ENCODE measurements around the gene MALAT1. TPM values are rescaled to one million over a fixed set of nuclear protein-coding genes. Genes with fewer than 3 reads are reported as not detected.

Gene MALAT1
- polyA plus RNA-seq, 4 donors, result 557 to 843 (median 666) TPM

GRCh38 chr11:65478388-65479183 is 20.3 kb upstream of the MALAT1 start:
- no peak for DNase-seq (ENCODE audit: low read depth in 4 of 4, low spot score in 3 of 4)

- DNase-seq (ENCODE audit: low read depth in 4 of 4, low spot score in 3 of 4), result no peak
Observed at GRCh38 chr11:65479184-65480145, 19.4 kb upstream of the MALAT1 start.

DNA sequence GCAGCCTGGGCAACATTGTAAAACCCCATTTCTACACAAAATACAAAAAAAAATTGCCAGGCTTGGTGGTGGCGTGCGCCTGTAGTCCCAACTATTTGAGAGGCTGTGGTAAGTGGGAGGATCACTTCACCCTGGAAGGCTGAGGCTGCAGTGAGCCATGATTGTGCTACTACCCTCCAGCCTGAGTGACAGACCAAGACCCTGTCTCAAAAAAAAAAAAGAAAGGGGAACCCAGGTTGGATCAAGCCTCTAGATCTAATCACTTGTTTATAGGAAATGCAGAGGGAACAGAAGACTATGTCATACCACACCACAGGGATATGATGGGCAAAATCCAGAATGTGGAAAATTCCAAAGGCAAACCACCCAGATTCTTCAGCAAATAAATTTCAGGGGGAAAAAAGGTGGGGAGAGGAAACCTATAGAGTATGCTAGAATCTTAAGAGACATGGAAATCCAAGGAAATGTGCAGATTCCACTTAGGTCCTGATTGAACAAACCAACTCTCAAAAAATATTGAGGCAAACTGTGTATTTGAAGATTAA is 16.5 kb upstream of the MALAT1 start:
- DNase-seq (ENCODE audit: low read depth in 4 of 4, low spot score in 3 of 4), result no peak

- no peak for DNase-seq (ENCODE audit: low read depth in 4 of 4, low spot score in 3 of 4)
Observed at GRCh38 chr11:65485920-65486219, 13.0 kb upstream of the MALAT1 start.

- DNase-seq (ENCODE audit: low read depth in 4 of 4, low spot score in 3 of 4), result no peak
Observed at GRCh38 chr11:65486570-65487466, 12.0 kb upstream of the MALAT1 start.

GRCh38 chr11:65487467-65488272 is 11.2 kb upstream of the MALAT1 start:
- DNase-seq (ENCODE audit: low read depth in 4 of 4, low spot score in 3 of 4), result peak; percentile 99 to 100 (median 100)

DNA sequence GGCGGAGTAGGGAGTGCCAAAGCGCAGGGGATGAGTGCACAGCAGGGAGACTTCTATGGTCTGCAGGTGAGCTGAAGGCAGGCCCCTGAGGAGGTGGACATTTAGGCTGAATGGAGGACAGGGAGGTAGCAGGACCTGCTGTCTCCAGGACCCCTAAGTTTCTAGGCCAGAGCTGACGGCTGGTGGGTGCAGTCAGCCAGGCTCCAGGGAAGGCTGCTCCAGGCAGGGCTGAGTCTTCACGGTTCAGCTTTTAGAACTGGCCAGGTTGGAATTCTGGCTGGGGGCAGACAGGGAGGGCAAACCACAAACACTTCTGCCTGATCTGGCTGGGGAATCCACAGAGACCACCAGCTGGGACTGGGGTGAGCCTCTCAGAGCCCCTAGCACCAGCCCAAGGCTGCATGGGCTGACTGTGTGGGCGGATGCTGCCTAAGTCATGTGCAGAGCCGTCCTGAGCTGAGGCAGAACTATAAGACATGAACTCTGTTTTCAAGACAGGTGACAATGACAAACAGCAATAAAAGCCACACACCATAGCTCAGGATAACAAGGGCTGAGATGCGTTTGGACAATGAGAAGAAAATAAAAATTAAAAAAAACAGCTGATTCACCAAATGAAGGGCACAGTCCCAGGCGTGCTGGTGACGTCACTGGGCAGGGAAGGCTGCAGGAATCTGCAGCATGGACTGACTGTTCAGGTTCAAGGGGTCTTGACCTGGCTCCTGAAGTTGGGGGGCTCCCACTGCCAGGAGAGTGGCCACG is 10.4 kb upstream of the MALAT1 start:
- DNase-seq (ENCODE audit: low read depth in 4 of 4, low spot score in 3 of 4), result no peak

DNA sequence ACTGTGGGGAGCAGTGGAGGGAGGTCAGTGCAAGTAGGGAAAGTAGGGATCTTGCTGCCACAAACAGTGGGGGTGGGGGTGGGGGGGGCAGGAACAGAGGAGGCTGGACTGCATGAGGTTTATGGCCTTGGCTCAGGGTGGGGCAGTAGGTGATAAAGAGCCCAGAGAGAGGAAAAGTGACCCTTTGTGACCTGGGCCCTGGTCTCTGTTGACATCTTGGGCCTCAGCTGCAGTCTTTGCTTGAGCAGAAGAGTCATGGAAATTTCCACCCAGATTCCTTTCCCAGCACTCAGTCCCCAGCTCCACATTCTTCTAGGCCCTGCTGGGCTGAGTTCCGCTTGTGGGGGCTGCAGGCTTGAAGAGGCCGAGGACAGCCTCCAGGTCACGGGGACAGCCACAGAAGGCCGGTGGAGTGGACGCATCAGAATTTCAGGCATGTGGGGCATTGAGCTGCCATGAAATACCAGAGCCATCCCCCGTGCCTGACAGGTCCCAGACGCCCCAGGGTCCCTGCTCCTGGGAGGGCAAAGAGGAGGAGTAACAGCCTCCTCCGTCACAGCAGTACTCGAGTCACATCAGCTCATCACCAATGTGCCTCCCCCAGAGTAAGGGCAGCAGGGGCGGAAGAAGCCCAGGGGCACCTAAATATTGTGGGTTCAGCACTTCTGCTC is 9.7 kb upstream of the MALAT1 start:
- no peak for DNase-seq (ENCODE audit: low read depth in 4 of 4, low spot score in 3 of 4)

DNA sequence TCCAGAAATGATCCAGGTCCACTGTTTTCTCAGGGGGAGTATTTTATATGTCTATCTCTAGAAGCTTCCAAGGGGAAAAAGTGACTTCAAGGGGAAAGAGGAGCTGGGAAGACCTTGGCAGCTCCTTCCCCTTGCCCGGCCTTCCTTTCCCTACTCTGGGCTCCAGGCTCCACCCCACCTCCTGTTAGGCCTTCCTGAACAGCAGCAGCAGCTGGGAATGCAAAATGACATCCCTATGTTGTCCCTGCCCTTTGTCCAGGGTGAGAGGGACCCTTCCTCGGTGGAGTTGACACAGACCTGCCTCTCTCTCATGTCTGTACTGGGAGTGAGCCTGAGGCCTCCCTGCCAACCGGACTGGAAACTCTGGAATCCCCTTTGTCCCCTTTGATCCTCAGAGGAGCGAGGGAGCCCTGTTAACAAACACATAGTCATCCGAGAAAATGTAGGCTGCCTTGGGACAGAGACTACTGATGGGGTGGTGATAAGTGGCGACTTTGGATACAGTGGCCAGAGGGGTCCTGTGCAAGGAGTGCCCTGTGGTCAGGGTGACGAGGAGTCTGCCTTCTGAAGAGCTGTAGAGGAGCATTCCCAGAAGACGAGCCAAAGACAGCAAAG is 9.0 kb upstream of the MALAT1 start:
- DNase-seq (ENCODE audit: low read depth in 4 of 4, low spot score in 3 of 4), result no peak

GRCh38 chr11:65491163-65491465 is 7.7 kb upstream of the MALAT1 start:
- no peak for DNase-seq (ENCODE audit: low read depth in 4 of 4, low spot score in 3 of 4)

DNA sequence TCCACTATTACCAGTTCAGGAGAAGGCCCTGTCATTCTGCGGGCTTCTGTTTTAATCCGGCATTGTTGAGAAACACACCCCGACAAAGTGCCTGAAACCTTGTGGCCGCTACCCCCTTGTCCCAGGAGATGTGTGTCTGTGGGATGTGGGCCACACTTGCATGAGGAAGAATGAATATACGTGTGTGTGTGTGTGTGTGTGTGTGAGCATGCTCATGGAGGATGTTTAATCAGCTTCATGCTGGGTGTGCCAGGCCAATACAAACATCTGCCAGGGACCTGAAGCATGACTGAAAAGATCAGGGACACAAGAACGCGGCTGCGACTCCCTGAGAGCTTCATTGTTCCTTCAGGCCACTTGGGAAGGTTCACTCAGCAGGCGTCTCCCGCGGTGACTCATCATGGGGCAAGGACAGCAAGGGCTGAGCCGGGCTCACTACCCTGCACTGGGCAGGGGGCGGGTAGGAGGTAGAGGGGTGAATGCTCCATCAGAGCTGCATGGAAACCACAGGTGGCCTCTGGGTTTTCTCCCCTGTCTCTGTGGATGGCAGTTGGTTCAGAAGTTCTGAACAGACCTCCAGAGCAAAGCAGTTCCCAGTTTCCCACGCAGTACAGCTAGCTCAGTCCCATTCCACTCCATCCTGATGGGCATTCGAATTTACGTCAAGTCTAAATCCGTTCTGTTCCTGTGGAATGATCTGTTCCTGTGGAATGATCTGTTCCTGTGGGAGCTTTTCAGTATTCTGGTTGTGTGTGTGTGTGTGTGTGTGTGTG is 7.0 kb upstream of the MALAT1 start:
- no peak for DNase-seq (ENCODE audit: low read depth in 4 of 4, low spot score in 3 of 4)

DNA sequence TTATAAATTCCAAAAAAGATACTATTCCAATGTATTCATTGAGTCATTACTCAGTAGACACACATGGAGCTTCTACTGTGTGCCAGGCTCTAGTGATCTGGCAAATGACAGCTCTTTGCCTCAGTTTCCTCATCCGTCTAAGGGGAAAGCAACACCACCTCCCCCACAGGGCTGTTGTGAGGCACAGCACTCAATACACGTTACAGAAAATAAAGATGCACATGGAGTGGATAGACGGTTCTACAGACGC is 6.5 kb upstream of the MALAT1 start:
- no peak for DNase-seq (ENCODE audit: low read depth in 4 of 4, low spot score in 3 of 4)

GRCh38 chr11:65492637-65493366 is 6.0 kb upstream of the MALAT1 start:
- DNase-seq (ENCODE audit: low read depth in 4 of 4, low spot score in 3 of 4), result no peak

- DNase-seq (ENCODE audit: low read depth in 4 of 4, low spot score in 3 of 4), result no peak
Observed at GRCh38 chr11:65493367-65494176, 5.3 kb upstream of the MALAT1 start.

DNA sequence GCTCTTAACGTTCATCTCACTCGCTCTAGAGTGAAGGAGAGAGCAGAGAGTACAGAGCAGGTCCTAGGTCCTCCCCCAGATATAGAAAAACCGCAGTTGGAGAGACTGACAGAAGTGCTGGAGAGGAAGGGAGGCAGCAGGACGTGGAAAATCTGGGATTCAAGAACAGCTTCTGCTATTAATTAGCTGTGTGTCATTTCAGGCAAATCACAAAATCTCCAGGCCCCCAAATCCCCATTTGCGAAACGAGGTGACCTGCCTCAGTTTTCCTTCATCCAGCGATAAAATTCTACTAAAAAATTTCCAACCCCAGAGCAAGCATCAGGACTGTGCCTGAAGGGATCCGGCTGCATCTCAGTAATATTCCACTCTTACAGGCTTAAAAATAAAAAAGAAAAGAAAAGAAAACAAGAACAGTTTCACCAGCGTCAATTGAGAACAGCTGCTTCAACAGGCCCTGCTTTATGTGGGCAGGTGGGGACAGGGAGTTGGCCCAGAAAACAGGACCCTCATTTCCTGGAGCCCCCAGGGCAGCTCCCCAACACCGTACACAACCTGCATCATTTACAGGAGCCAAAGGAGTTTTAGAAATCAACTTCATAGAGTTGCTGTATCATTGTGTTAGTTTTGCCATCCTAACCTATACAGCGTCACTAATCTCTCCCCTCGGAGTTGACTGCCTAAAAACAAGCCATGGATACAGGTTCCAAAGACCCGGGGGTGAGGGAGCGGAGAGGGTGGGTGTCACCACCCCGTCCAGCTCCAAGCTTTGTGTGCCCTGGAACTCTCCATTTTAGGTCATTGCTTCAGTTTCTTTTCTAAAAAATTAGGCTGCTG is 2.3 kb upstream of the MALAT1 start:
- DNase-seq (ENCODE audit: low read depth in 4 of 4, low spot score in 3 of 4), result no peak

Measured in left renal pelvis (tissue), 4 donors.